H9 (cell line): ENCODE results near the gene ZNF407. TPM values are rescaled to one million over a fixed set of nuclear protein-coding genes. Genes with fewer than 3 reads are reported as not detected.
A peak's percentile ranks its signal among the peaks of the same experiment; 100 is the strongest.

Experiments used
- DNase-seq: peaks from one replicate; pipeline ENCODE4 v3.0.0-alpha.2; 2017
- H2AFZ ChIP-seq: one replicate; pipeline ENCODE4 v1.6.1; 2013; ENCODE audit warnings: mild to moderate bottlenecking, low read length, control low read depth, moderate library complexity
- H2AK5ac ChIP-seq: 2 replicates; pipeline ENCODE4 v1.6.1; 2013; ENCODE audit warnings: low read length, control low read depth, mixed read lengths; ENCODE audit not compliant: insufficient read length
- H2BK120ac ChIP-seq: one replicate; pipeline ENCODE4 v1.6.1; 2013; ENCODE audit warnings: low read depth, mild to moderate bottlenecking, low read length, control low read depth, inconsistent platforms; ENCODE audit not compliant: poor library complexity, severe bottlenecking
- H2BK12ac ChIP-seq: 2 replicates; pipeline ENCODE4 v1.6.1; 2013; ENCODE audit warnings: low read length, control low read depth, mixed read lengths, low read depth; ENCODE audit not compliant: insufficient read length
- H2BK15ac ChIP-seq: 2 replicates; pipeline ENCODE4 v1.6.1; 2013; ENCODE audit warnings: low read depth, low read length, control low read depth
- H2BK20ac ChIP-seq: one replicate; pipeline ENCODE4 v1.6.1; 2013; ENCODE audit warnings: low read depth, mild to moderate bottlenecking, low read length, control low read depth, inconsistent platforms; ENCODE audit not compliant: poor library complexity, severe bottlenecking
- H2BK5ac ChIP-seq: 2 replicates; pipeline ENCODE4 v1.6.1; 2013; ENCODE audit warnings: low read length, control low read depth, mixed read lengths; ENCODE audit not compliant: insufficient read length
- H3K14ac ChIP-seq: 2 replicates; pipeline ENCODE4 v1.6.1; 2013; ENCODE audit warnings: low read length, control low read depth; ENCODE audit not compliant: insufficient read depth
- H3K18ac ChIP-seq: 2 replicates; pipeline ENCODE4 v1.6.1; 2013; ENCODE audit warnings: low read depth, mild to moderate bottlenecking, mixed read lengths, low read length, control low read depth; ENCODE audit not compliant: insufficient read length
- H3K23ac ChIP-seq: 2 replicates; pipeline ENCODE4 v1.6.1; 2013; ENCODE audit warnings: low read length, control low read depth, mixed read lengths, low read depth; ENCODE audit not compliant: insufficient read length
- H3K23me2 ChIP-seq: 2 replicates; pipeline ENCODE4 v1.6.1; 2013; ENCODE audit warnings: low read depth, mild to moderate bottlenecking, mixed read lengths, low read length, control low read depth; ENCODE audit not compliant: insufficient read length, poor library complexity, severe bottlenecking
- H3K27ac ChIP-seq: 2 replicates; pipeline ENCODE4 v1.5.1; 2013; ENCODE audit warnings: low read length, control low read depth, mixed read lengths, low read depth; ENCODE audit not compliant: insufficient read length
- H3K27me3 ChIP-seq: 2 replicates; pipeline ENCODE4 v1.6.1; 2013; ENCODE audit warnings: low read length, control low read depth, inconsistent platforms; ENCODE audit not compliant: insufficient read depth
- H3K4ac ChIP-seq: 2 replicates; pipeline ENCODE4 v1.6.1; 2013; ENCODE audit warnings: low read depth, mild to moderate bottlenecking, control low read depth, inconsistent platforms, low read length, moderate library complexity
- H3K4me1 ChIP-seq: 2 replicates; pipeline ENCODE4 v1.6.1; 2013; ENCODE audit warnings: low read length, control low read depth, inconsistent platforms; ENCODE audit not compliant: insufficient read depth
- H3K4me2 ChIP-seq: 2 replicates; pipeline ENCODE4 v1.6.1; 2013; ENCODE audit warnings: low read length, control low read depth, mixed read lengths; ENCODE audit not compliant: insufficient read length, insufficient read depth
- H3K56ac ChIP-seq: 2 replicates; pipeline ENCODE4 v1.6.1; 2013; ENCODE audit warnings: low read depth, mild to moderate bottlenecking, mixed read lengths, low read length, control low read depth; ENCODE audit not compliant: insufficient read length
- H3K79me1 ChIP-seq: 2 replicates; pipeline ENCODE4 v1.6.1; 2013; ENCODE audit warnings: low read depth, mild to moderate bottlenecking, moderate library complexity, low read length, control low read depth, inconsistent platforms; ENCODE audit not compliant: insufficient read depth, poor library complexity, severe bottlenecking
- H3K79me2 ChIP-seq: 2 replicates; pipeline ENCODE4 v1.6.1; 2013; ENCODE audit warnings: low read length, control low read depth, inconsistent platforms; ENCODE audit not compliant: insufficient read depth
- H3K9ac ChIP-seq: 2 replicates; pipeline ENCODE4 v1.6.1; 2013; ENCODE audit warnings: low read length, control low read depth, mixed read lengths; ENCODE audit not compliant: insufficient read length; ENCODE audit errors: extremely low read depth
- H3K9me3 ChIP-seq: one replicate; pipeline ENCODE4 v1.6.1; 2013; ENCODE audit warnings: low read depth, low read length, inconsistent platforms; ENCODE audit not compliant: control insufficient read depth
- H3T11ph ChIP-seq: one replicate; pipeline ENCODE4 v1.6.1; 2013; ENCODE audit warnings: mild to moderate bottlenecking, low read length, control low read depth, inconsistent platforms
- H4K20me1 ChIP-seq: one replicate; pipeline ENCODE4 v1.6.1; 2013; ENCODE audit not compliant: control insufficient read depth, insufficient read length, insufficient read depth
- H4K5ac ChIP-seq: 2 replicates; pipeline ENCODE4 v1.6.1; 2013; ENCODE audit warnings: low read depth, mild to moderate bottlenecking, mixed read lengths, low read length, control low read depth; ENCODE audit not compliant: insufficient read length
- H4K8ac ChIP-seq: replicated peaks from 2 replicates; pipeline ENCODE4 v1.6.1; 2013; ENCODE audit warnings: low read length, control low read depth, mixed read lengths, low read depth; ENCODE audit not compliant: insufficient read length
- H4K91ac ChIP-seq: 2 replicates; pipeline ENCODE4 v1.6.1; 2013; ENCODE audit warnings: low read depth, mild to moderate bottlenecking, moderate library complexity, mixed read lengths, low read length, control low read depth; ENCODE audit not compliant: insufficient read length
- H3K27ac Mint-ChIP-seq, 3 experiments: 2 replicates in 2 of 3; 3 replicates in 1 of 3; pipeline ENCODE4 v1.8.0; 2020 to 2021; ENCODE audit warnings: mixed read lengths in 3 of 3, mild to moderate bottlenecking in 1 of 3, moderate library complexity in 1 of 3
- H3K27me3 Mint-ChIP-seq: 2 replicates; pipeline ENCODE4 v1.8.0; 2021; ENCODE audit warnings: low read depth, mild to moderate bottlenecking, moderate library complexity, mixed read lengths
- H3K36me3 Mint-ChIP-seq, 3 experiments: 2 replicates in 2 of 3; 3 replicates in 1 of 3; pipeline ENCODE4 v1.8.0; 2020 to 2021; ENCODE audit warnings: low read depth in 3 of 3, mixed read lengths in 3 of 3; ENCODE audit not compliant: insufficient read depth in 1 of 3
- H3K4me1 Mint-ChIP-seq, 2 experiments: 2 replicates each; pipeline ENCODE4 v1.8.0; 2020; ENCODE audit warnings: mixed read lengths in 2 of 2
- H3K4me3 Mint-ChIP-seq, 2 experiments: 2 replicates in 1 of 2; 3 replicates in 1 of 2; pipeline ENCODE4 v1.8.0; 2020 to 2021; ENCODE audit warnings: mild to moderate bottlenecking in 2 of 2, mixed read lengths in 2 of 2, moderate library complexity in 1 of 2
- H3K9me3 Mint-ChIP-seq, 2 experiments: 2 replicates in 1 of 2; 3 replicates in 1 of 2; pipeline ENCODE4 v1.8.0; 2020; ENCODE audit warnings: mild to moderate bottlenecking in 2 of 2, mixed read lengths in 2 of 2, moderate library complexity in 1 of 2
- WGBS: extraction: QIAGEN DNeasy Blood & Tissue Kit; methylation state at CpG from one replicate; pipeline ENCODE4 v1.1.7; 2013; ENCODE audit warnings: missing lambda C conversion rate, low lambda C conversion rate, mixed read lengths; ENCODE audit not compliant: insufficient read length; ENCODE audit errors: extremely low coverage; 5-methylcytosine and 5-hydroxymethylcytosine counted together
- total RNA-seq: library from RNA; stranded (reverse); gene quantifications from 2 replicates; pipeline ENCODE4 v1.2.1, GENCODE V29; 2021
- TF ChIP-seq, protein P1 (sequence below): fragments of 200-600 bp; sonication (generic); conservative IDR thresholded peaks from 3 replicates; pipeline ENCODE4 v1.8.0; 2021; ENCODE audit warnings: antibody characterized with exemption, mild to moderate bottlenecking

Gene ZNF407
- total RNA-seq, 1 experiment from 2014 or later: 8.7 TPM

DNA sequence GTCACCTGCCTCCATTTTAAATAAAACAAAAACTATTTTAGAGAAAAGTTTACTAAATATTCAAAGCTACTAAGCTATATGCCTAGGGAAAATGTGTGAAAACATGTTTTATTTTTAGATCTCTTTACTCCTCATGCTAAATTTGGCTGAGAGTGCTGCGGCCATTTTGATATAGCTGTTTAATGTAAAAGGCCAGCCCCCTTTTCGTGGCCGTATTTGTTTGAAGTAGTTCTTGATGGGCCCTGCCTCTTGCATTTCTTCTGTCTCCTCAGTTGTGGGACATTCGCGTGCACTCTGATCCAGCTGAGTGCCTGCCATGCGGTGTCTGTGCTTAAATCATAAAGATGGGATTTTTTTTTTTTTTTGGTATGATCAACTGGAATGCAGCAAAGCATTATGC lies 64.0 kb downstream of the ZNF407 start:
- H3K4me1 ChIP-seq: no peaks in the 10 kb centered on the region; the same call in 1 of the 2 replicates
- no peak overlapping the region for H4K5ac ChIP-seq
- H3K27ac ChIP-seq: no peak overlapping the region
- no peaks in the 10 kb centered on the region for H3K23me2 ChIP-seq
- H3K79me2 ChIP-seq: 0 out of 2 replicates have a peak, but pooled peaks cover 2% of the 10 kb centered on the region
- H3K27me3 ChIP-seq: no peaks in the 10 kb centered on the region
- H2BK5ac ChIP-seq: no peak overlapping the region
- H3K4me1 Mint-ChIP-seq: peaks cover 4 to 5% of the 10 kb centered on the region in 2 experiments
- H2BK12ac ChIP-seq: no peak overlapping the region
- no peak overlapping the region for H3K4ac ChIP-seq
- H3K9me3 Mint-ChIP-seq: no peaks in the 10 kb centered on the region
- H2AK5ac ChIP-seq: no peak overlapping the region
- no peak overlapping the region for H3K4me2 ChIP-seq
- H2BK20ac ChIP-seq: no peak overlapping the region
- no peak for DNase-seq
- H3K79me1 ChIP-seq: no peaks in the 10 kb centered on the region
- H3K27me3 Mint-ChIP-seq: no peaks in the 10 kb centered on the region; the same call in 1 of the 2 replicates
- no peak overlapping the region for H2BK120ac ChIP-seq
- H4K91ac ChIP-seq: no peak overlapping the region
- H3K56ac ChIP-seq: no peak overlapping the region
- H3K27ac Mint-ChIP-seq: peak overlapping the region in 2 of 3 experiments; percentile 47 to 49; a peak in 2 of 7 replicates
- no peak overlapping the region for H3K23ac ChIP-seq
- H3K9me3 ChIP-seq: no peaks in the 10 kb centered on the region
- H3K14ac ChIP-seq: no peak overlapping the region
- H3K36me3 Mint-ChIP-seq: no peaks in the 10 kb centered on the region
- H3K9ac ChIP-seq: no peak overlapping the region
- no peak overlapping the region for H2AFZ ChIP-seq
- H3K18ac ChIP-seq: no peak overlapping the region
- no peak overlapping the region for H3K4me3 Mint-ChIP-seq
- TF ChIP-seq, protein P1, sequence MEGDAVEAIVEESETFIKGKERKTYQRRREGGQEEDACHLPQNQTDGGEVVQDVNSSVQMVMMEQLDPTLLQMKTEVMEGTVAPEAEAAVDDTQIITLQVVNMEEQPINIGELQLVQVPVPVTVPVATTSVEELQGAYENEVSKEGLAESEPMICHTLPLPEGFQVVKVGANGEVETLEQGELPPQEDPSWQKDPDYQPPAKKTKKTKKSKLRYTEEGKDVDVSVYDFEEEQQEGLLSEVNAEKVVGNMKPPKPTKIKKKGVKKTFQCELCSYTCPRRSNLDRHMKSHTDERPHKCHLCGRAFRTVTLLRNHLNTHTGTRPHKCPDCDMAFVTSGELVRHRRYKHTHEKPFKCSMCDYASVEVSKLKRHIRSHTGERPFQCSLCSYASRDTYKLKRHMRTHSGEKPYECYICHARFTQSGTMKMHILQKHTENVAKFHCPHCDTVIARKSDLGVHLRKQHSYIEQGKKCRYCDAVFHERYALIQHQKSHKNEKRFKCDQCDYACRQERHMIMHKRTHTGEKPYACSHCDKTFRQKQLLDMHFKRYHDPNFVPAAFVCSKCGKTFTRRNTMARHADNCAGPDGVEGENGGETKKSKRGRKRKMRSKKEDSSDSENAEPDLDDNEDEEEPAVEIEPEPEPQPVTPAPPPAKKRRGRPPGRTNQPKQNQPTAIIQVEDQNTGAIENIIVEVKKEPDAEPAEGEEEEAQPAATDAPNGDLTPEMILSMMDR: no peak
- H3T11ph ChIP-seq: no peak overlapping the region
- no peak overlapping the region for H2BK15ac ChIP-seq
- no peak overlapping the region for H4K8ac ChIP-seq
- no CpG with 5 or more reads among the region's 6 CpGs for WGBS
- no peaks in the 10 kb centered on the region for H4K20me1 ChIP-seq
